ENCODE results near the gene CCDC186.
"Not testable (repeated sequence)": the region's sequence is repeated elsewhere in the genome, so short reads cannot be mapped to it uniquely, and the experiment has no call there.

CCDC186 gene

GRCh38 chr10:114172776-114173602, 1.0 kb downstream of the CCDC186 start:
- FAIRE-seq (peak; percentile 68), DNase-seq (ENCODE audit: insufficient read length) (no peak)
- TF ChIP-seq POLR2AphosphoS5 (IDR thresholded peaks at IDR 0.05; ENCODE audit: low read depth, low read length): no peak
- TF ChIP-seq POLR2A (IDR thresholded peaks at IDR 0.05; ENCODE audit: low read depth, low read length): no peak
- no peak for TF ChIP-seq TAF1 (IDR thresholded peaks at IDR 0.05; ENCODE audit: borderline replicate concordance, low read depth, low read length)

- no peak for DNase-seq (ENCODE audit: insufficient read length)
- FAIRE-seq: peak; percentile 62
Measured at GRCh38 chr10:114172216-114172615, 1.8 kb downstream of the CCDC186 start.

GRCh38 chr10:114168450-114169009, 5.5 kb downstream of the CCDC186 start:
- no peak for DNase-seq (ENCODE audit: insufficient read length)
- FAIRE-seq: no peak
- TF ChIP-seq TAF1 (IDR thresholded peaks at IDR 0.05; ENCODE audit: borderline replicate concordance, low read depth, low read length): no peak
- no peak for TF ChIP-seq POLR2A (IDR thresholded peaks at IDR 0.05; ENCODE audit: low read depth, low read length)
- no peak for TF ChIP-seq POLR2AphosphoS5 (IDR thresholded peaks at IDR 0.05; ENCODE audit: low read depth, low read length)

More at GRCh38 chr10:114172216-114172615, 1.8 kb downstream of the CCDC186 start:
- TF ChIP-seq POLR2AphosphoS5 (IDR thresholded peaks at IDR 0.05; ENCODE audit: low read depth, low read length): no peak
- no peak for TF ChIP-seq POLR2A (IDR thresholded peaks at IDR 0.05; ENCODE audit: low read depth, low read length)

GRCh38 chr10:114167985-114168384, 6.0 kb downstream of the CCDC186 start:
- no peak for FAIRE-seq
- no peak for DNase-seq (ENCODE audit: insufficient read length)
- no peak for TF ChIP-seq POLR2AphosphoS5 (IDR thresholded peaks at IDR 0.05; ENCODE audit: low read depth, low read length)
- TF ChIP-seq POLR2A (IDR thresholded peaks at IDR 0.05; ENCODE audit: low read depth, low read length): no peak
- TF ChIP-seq TAF1 (IDR thresholded peaks at IDR 0.05; ENCODE audit: borderline replicate concordance, low read depth, low read length): no peak

- no peak for TF ChIP-seq POLR2A (IDR thresholded peaks at IDR 0.05; ENCODE audit: low read depth, low read length)
- TF ChIP-seq POLR2AphosphoS5 (IDR thresholded peaks at IDR 0.05; ENCODE audit: low read depth, low read length): no peak
- no peak for TF ChIP-seq TAF1 (IDR thresholded peaks at IDR 0.05; ENCODE audit: borderline replicate concordance, low read depth, low read length)
- no peak for FAIRE-seq
- DNase-seq (ENCODE audit: insufficient read length): no peak
Measured at GRCh38 chr10:114166494-114166893, 7.5 kb downstream of the CCDC186 start.

- TF ChIP-seq POLR2AphosphoS5 (IDR thresholded peaks at IDR 0.05; ENCODE audit: low read depth, low read length) (no peak), TAF1 (IDR thresholded peaks at IDR 0.05; ENCODE audit: borderline replicate concordance, low read depth, low read length) (no peak), POLR2A (IDR thresholded peaks at IDR 0.05; ENCODE audit: low read depth, low read length) (no peak)
- DNase-seq (ENCODE audit: insufficient read length) (no peak), FAIRE-seq (no peak)
Measured at GRCh38 chr10:114166043-114166442, 8.0 kb downstream of the CCDC186 start.

- no peak for TF ChIP-seq POLR2AphosphoS5 (IDR thresholded peaks at IDR 0.05; ENCODE audit: low read depth, low read length)
- FAIRE-seq: no peak
- DNase-seq (ENCODE audit: insufficient read length): no peak
Measured at GRCh38 chr10:114163062-114163461, 10.9 kb downstream of the CCDC186 start.

GRCh38 chr10:114157912-114158311, 16.1 kb downstream of the CCDC186 start:
- TF ChIP-seq POLR2A (IDR thresholded peaks at IDR 0.05; ENCODE audit: low read depth, low read length) (no peak), POLR2AphosphoS5 (IDR thresholded peaks at IDR 0.05; ENCODE audit: low read depth, low read length) (no peak), TAF1 (IDR thresholded peaks at IDR 0.05; ENCODE audit: borderline replicate concordance, low read depth, low read length) (no peak)
- FAIRE-seq (no peak), DNase-seq (ENCODE audit: insufficient read length) (no peak)

- no peak for DNase-seq (ENCODE audit: insufficient read length)
- TF ChIP-seq TAF1 (IDR thresholded peaks at IDR 0.05; ENCODE audit: borderline replicate concordance, low read depth, low read length) (no peak), POLR2A (IDR thresholded peaks at IDR 0.05; ENCODE audit: low read depth, low read length) (no peak), POLR2AphosphoS5 (IDR thresholded peaks at IDR 0.05; ENCODE audit: low read depth, low read length) (no peak)
- no peak for FAIRE-seq
Measured at GRCh38 chr10:114151892-114152291, 22.1 kb downstream of the CCDC186 start.

GRCh38 chr10:114151486-114151885, 22.5 kb downstream of the CCDC186 start:
- no peak for TF ChIP-seq POLR2AphosphoS5 (IDR thresholded peaks at IDR 0.05; ENCODE audit: low read depth, low read length)
- no peak for TF ChIP-seq TAF1 (IDR thresholded peaks at IDR 0.05; ENCODE audit: borderline replicate concordance, low read depth, low read length)
- TF ChIP-seq POLR2A (IDR thresholded peaks at IDR 0.05; ENCODE audit: low read depth, low read length): no peak
- FAIRE-seq (peak; percentile 73), DNase-seq (ENCODE audit: insufficient read length) (no peak)

- not testable (repeated sequence) for FAIRE-seq; DNase-seq (ENCODE audit: insufficient read length)
Measured at GRCh38 chr10:114149476-114149875, 24.5 kb downstream of the CCDC186 start.

GRCh38 chr10:114143160-114143559, 30.8 kb downstream of the CCDC186 start:
- no peak for TF ChIP-seq TAF1 (IDR thresholded peaks at IDR 0.05; ENCODE audit: borderline replicate concordance, low read depth, low read length)
- no peak for TF ChIP-seq POLR2A (IDR thresholded peaks at IDR 0.05; ENCODE audit: low read depth, low read length)
- TF ChIP-seq POLR2AphosphoS5 (IDR thresholded peaks at IDR 0.05; ENCODE audit: low read depth, low read length): no peak
- FAIRE-seq: peak; percentile 42
- no peak for DNase-seq (ENCODE audit: insufficient read length)

Measured in GM12892 (cell line).